Measurements from ENCODE around the gene CERK.

CERK gene

DNA sequence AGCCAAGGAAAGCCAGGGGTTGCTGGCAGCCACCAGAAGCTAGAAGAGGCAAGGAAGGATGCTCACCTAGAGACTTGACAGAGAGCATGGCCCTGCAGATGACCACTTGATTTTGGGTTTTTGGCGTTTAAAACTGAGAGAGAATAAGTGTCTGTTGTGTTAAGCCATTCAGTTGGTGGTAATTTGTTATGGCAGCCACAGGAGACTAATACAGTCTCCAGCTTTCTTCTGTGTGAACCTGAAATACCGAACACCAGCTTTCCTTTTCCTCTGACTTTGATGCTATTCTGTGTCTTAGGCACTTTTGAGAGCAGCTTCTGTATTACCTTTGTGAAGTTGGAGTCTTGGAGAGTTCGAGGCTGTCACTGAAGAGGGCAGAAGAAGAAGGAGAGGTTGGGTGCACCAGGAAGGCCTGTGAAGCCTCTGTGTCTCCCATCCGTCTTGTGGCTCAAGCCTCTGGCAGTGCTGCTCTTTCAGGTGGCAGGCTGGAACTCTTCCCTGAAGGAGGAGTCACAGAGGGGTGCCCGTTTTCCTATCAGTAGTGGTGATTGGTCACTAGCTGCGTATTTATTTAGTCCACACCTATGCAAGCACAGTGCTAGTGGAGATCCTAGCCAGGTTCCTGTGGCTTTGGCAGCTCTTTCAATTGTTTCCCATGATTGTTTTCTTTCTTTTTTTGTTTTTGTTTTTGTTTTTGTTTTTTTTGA, 26.9 kb upstream of the CERK start:
- no peak for DNase-seq (ENCODE audit: low spot score)

DNA sequence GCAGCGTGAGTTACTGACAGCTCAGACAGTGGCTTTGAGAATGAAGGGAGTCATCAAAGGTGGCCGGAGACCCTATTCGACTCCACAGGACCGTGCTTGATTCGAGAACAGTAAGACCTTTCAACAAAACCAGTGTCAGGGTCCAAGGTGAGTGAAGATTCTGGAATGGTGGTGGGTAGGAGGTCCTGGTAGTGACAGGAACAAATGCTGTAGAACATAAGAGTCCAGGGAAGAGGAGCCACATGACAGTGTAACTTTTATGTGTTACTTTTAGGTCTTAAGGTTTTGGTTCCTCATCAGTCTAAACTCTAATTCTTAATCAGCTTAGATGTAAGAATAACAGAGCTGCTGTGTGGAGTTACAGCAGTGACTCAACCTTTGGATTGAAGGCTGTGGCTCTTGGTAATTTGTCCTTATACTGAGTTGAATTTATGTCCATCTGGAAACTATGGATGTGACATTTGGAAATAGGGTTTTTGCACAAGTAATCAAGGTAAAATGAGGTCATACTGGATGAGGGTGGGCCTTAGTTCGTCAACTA, 26.2 kb upstream of the CERK start:
- DNase-seq (ENCODE audit: low spot score) = no peak

DNA sequence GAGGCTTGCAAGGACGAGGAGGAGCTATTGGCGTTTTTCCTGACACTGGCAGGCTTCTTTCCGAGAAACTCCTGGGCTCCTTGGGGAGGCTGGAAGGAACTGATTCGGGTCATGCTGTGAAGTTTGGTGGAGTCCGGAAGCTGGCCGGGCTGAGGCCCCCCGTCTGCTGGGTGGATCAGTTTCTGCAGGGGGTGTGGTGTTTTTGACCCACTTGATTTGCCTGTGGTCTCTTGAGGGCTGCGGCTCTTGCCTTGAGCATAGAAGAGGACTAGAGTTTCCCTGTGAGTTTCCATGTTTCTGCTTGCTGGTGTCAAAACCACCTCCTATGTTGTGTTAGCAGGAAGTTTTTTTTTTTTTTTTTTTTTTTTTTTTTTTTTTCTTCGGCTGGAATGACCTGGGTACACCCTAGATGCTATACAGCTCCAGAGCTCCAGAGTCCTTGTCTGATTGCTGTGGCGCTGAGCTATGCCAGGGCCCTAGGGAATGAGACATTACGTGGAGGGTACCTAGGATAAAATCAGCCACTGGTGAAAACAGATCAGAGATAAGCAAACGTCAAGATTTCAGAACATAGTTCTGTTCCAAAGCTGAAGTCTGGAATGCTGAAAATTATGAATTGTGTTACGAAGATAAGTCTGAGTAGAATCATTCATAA, 25.1 kb upstream of the CERK start:
- DNase-seq (ENCODE audit: low spot score) = peak; percentile 39

DNA sequence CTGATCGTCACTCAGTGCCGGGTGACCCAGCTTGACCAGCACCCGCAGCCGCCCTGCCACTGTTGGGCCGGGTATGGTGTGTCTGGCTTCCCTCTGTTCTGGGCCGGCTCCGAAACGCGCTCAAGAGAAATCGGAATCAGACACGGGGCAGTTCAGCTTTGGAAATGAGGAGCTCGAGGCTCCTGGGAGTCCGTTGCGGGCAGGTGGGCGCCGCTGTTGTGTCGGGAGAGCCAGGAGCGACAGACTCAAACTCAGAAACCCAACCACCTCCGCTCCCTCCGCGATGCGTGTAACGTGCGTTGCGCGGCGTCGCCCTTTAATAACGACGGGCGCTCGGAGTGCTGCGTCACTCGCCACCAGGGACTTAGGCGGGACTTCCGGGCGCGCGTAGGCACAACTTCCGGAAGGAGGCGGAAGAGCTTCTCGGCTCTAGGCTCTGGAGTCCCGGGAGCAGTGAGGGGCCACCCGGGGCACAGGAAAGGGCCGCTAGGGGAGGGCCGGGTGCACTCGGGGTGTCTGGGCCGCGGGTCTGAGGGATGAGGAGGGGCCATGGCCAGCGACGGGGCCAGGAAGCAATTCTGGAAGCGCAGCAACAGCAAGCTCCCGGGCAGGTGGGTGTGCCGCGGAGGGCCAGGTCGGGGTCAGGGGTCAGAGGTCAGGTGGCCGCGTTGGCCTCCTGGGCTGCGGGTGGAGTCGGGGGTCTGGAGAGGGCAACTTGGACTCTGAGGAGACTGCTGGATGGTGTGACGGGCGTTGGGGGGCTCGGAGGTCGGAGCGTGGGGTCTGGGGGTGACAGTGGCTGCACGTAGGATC, 24.4 kb upstream of the CERK start, which contains the start of gene TBC1D22A:
TBC1D22A (plus strand) TSS at position 413 of the 813 bp plus-strand sequence; CDS start at position 550, 137 bp downstream.
- peak; percentile 96 for DNase-seq (ENCODE audit: low spot score)

DNA sequence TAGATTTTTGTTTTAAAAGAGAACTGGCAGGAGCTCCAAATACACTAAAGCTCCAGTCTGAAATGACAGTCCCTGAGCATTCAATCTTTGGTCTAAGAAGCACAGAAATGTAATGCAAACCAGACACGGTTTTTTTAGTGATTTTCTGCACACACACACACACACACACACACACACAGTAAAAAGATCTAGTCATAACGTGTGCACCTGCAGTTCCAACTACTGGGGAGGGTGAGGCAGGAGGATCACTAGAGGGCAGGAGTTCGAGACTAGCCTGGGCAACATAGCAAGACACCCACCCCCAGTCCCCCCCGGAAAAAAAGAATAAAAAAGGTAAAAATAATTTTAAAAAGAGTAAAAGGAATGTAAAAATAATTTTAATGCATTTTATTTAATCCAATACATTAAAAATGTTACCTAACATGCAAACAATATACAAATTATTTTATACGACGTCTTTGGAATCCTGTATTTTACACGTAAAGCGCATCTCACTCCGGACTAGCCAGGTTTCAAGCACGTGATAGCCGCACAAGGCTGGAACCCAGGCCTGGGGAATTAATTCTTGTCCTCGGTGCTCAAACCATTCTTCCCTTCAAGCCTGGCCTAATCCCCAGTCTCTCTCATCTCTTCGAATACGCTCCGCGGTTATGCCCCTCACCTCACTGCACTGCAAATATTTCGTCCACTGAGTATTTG, 23.6 kb upstream of the CERK start:
- DNase-seq (ENCODE audit: low spot score) = no peak

DNA sequence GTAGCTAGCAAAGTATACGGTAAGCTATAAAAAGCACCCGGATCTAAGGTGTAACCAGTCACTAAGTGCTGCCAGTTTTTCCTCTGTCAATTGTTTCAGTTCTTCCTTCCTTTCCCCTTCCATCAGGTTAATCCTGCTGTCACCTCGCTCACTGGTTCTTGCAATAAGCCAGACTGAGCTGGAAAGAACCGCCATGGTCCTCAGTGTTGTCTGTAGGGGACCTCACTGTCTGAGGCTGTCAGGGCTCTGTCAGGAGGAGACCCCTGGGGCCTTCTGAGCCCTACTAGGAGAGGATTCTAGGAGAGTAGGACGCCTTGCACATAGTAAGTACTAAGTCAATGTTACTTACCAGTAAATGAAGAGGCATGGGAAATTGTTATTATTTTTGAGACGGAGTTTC, 23.0 kb upstream of the CERK start:
- no peak for DNase-seq (ENCODE audit: low spot score)

DNA sequence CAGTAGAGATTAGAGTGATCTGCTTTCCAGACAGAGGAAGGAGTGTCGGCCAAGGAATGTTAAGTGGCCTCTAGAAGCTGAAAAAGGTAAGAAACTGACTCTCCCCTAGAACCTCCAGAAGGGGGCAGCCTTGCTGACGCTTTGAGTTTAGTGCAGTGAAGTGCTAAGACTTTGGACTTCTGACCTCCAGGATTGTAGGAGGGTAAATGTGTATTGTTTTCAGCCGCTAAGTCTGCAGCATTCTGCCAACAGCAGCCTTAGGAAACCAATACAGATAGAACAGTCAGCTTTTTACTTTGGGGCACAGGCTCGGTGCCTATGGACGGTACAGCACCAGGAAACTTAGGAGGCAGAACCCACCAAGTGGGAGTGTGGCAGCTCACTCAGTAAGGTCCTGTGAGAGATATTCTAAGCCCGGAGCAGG, 20.8 kb upstream of the CERK start:
- DNase-seq (ENCODE audit: low spot score) = peak; percentile 58

DNA sequence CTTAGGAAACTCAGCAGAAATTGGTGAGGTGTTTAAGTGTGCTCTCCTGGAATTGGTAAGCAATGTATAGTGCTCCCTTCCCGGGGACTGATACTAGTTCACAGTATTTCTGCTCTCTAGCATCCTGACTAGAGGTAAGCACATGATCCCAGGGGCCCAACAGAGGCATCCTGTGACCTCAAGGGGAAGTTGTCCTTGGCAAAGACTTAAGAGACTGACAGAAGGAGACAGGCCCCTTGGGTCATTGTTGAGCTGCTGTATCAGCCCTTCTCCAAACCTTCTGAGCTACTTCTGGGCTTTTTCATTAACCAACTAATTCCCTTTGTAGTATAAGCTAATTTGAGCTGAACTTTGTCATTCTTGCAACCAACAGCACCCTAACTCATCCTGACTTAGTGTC, 20.1 kb upstream of the CERK start:
- no peak for DNase-seq (ENCODE audit: low spot score)

DNA sequence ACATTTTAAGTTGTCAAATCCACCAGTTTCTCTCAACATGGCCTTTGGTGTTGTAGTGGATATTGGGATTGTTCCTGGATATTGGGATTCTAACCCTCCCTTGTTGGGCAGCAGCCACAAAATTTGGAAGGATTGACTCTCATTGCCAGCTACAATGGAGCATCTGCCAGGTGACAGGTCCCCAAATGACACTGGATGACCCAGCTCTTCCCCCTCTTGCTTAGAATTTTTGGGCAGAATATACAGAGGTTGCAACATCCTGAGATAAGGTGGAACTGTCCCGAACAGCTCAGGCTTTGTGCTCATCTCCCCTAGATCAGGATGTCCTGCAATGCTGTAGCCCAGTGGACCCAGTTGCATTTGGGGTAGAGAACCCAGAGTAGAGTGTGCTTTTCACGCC, 19.1 kb upstream of the CERK start:
- DNase-seq (ENCODE audit: low spot score) = no peak

DNA sequence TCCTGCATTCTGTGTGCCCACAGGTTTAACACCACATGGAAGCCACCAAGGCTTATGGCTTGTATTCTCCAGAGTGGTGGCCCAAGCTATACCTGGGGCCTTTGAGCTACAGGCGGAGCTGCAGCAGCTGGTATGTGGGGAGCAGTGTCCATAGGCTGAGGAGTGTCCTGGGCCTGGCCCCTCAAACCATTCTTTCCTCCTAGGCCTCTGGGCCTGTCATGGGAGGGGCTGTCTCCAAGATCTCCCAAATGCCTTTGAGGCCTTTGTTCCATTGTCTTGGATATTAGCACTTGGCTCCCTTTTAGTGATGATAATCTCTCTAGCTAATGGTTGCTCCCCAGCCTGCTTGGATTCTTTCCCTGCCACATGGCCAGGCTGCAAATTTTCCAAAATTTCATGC, 18.0 kb upstream of the CERK start:
- DNase-seq (ENCODE audit: low spot score) = no peak

DNA sequence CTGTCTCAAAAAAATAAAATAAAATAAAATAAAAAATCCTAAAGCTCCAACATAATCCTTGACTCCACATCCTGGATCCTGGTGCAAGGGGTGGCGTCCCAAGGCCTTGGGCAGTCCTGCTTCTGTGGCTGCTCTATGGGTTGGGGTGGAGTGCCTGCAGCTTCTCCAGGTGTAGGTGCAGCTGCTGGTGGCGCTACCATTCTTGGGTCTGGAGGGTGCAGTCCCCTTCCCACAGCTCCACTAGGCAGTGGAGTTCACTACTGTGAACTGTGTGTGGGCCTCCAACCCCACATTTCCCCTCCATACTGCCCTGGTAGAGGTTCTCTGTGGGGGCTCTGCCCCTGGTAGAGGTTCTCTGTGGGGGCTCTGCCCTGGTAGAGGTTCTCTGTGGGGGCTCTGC, 17.5 kb upstream of the CERK start:
- no peak for DNase-seq (ENCODE audit: low spot score)

DNA sequence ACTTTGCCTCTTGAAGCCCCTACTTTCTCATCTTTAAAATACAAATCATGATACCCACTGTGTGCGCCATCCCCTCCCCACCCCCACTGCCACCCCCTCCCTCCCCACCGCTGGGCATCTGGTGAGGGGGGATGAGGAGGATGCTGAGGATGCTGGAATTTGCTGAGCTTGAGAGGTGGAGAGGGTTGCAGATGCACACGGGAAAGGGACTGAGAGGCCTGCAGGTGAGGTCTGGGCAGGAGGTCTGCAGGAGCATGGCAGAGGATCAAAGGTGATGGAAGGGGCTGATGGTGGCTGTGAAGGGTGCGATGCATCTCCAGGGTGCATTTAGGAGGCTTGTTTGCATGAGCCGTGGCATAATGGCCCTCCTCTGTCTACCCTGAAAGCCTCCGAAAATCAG, 16.8 kb upstream of the CERK start:
- no peak for DNase-seq (ENCODE audit: low spot score)

DNA sequence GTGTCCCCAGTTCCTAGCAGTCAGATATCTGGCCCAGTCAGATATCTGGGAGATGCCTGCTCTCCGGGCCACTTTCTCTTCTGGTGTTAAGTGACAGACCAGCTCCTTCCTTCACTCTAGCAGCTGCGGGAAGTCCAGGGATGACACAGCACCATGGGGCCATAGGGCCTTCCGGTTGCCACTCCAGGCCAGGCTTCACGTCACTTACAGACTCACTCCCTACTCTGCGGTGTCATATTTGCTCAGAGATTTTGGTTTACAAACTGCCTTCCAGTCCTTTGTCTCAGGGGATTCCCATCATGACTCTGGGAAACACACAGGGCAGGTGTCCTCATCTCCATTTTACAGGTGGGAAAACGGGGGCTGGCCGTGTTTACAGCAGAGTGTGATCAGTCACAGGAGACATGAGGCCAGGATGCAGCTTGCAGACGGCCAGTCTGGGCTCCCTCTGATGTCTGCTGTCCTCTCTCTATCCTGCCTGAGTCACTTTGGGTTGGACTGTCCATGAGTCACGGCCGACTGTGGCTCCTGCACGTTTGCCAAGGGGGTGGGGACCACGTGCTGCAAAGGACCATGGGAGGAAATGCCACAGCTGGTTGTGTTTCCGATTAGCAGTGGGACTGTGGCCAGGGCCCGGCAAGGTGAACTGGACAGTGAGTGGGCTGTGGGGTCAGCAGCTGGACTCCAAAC, 16.2 kb upstream of the CERK start:
- DNase-seq (ENCODE audit: low spot score) = peak; percentile 98

DNA sequence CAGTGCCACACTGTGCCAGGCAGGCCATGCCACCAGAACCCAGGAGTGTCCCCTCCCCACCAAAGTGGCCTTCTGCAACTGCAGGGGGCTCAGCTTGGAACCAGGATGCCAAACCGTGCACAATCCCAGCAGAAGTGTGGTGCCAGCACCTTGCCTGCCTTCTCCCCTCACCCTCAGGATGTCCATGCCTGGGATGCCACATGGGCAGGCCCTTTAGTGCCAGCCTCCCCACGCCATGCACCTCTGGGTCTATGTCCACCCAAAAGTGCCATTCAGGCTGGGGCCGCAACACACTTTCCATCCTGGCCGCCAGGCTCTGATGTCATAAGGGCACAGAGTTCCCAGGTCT, 15.7 kb upstream of the CERK start:
- no peak for DNase-seq (ENCODE audit: low spot score)

DNA sequence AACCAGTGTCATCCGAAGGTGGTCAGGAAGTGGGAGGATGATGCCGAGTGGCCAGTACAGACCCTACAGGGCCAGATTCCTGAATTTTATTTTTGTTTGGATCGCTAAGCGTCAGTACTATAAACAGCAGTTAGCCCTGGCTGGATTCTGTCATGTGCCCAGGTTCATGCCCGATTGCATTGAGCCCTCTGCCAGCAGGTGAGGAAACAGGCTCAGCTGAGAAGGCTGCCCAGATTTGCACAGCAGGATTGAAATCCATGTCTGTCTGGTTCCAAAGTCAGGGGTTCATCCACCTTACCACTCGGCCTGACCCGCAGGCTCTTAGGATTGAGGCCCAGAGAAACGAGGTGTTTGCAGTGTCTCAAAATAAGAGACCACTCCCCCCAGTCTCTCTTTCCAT, 15.3 kb upstream of the CERK start:
- no peak for DNase-seq (ENCODE audit: low spot score)

DNA sequence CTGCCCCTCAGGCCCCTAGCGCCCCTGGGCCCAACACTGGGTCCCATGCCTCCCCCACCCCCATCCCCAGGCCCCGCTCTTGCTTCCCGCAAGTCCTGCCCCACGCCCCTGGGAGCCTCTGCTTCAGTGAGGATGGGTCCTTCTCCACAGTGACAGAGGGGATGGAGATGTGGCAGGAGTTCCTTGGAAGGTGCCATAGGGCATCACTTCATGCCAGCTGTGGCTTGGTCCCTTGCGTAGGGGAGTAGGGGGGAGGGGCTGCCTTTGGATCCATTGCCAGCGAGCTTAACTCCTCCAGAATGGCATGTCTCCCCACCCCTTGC, 14.9 kb upstream of the CERK start:
- DNase-seq (ENCODE audit: low spot score) = no peak

DNA sequence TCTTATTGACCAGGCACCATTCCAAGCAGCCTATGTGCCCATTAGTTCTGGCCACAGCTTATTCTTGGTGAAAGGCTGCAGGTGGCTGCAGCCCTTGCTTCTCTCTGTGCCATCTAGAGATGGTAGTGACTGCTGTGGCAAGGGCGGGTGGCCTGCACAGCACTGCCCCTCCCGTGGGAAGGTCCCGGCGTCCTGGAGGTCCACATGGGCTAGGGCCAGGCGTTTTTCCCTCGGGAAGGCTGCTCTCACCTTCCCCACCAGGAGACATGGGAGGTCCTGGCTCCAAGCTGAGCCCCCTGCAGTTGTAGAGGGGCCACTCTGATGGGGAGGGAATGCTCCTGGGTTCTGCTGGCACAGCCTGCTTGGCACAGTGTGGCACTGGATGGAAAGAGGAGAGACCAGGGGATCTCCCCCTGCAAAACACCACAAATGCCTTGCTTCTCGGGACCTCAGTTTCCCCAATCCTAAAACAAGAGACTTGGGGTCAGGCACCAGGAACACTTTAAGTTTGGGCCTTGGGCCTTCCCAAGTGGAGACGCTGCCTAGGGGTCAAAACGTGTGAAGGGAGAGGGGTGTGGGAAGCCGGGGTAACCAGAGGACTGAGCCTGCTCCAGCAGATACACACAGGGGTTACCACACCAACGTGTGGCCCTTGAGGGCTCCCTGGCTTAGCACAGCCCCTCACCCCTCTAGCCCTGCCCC, 14.4 kb upstream of the CERK start:
- DNase-seq (ENCODE audit: low spot score) = no peak

DNA sequence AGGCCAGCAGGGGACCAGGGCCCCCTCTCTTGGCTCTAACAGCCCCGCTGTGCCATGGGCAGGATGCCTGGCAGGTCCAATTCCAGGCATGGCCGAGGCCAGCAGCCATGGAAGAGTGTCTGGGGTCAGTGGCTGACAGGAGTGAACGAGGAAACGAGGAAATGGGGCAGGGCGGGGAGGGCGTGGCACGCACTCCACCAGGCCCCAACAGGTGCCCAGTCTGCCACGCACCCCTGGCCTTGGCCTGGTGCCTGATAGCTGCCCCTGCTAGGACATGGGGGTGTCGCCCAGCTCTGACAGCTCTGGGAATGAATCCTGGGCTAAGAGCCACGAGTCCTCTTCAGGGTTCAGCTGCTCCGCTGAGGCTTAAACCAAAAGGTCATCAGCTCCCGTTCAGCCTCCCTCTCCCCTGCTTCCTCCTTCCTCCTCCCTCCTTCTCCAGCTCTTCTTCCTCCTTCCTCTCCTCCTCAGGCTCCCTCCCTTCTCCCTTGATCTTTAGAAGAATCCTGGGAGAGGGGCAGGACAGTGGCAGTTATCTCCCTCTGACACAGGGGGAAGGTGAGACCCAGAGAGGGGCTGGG, 12.9 kb upstream of the CERK start:
- no peak for DNase-seq (ENCODE audit: low spot score)

DNA sequence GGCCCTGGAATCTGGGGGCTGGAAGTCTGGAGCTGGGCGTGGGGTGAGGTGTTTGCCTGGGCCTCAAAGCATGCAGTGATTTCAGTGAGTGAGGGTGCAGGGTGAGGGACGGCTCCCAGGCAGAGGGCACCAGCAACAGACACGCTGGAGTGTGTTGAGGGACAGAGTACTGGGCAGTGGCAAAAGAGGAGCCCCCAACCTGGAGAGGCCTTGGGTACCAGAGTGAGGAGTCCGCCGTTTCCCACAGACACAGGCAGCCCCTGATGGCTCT, 12.4 kb upstream of the CERK start:
- DNase-seq (ENCODE audit: low spot score) = no peak

DNA sequence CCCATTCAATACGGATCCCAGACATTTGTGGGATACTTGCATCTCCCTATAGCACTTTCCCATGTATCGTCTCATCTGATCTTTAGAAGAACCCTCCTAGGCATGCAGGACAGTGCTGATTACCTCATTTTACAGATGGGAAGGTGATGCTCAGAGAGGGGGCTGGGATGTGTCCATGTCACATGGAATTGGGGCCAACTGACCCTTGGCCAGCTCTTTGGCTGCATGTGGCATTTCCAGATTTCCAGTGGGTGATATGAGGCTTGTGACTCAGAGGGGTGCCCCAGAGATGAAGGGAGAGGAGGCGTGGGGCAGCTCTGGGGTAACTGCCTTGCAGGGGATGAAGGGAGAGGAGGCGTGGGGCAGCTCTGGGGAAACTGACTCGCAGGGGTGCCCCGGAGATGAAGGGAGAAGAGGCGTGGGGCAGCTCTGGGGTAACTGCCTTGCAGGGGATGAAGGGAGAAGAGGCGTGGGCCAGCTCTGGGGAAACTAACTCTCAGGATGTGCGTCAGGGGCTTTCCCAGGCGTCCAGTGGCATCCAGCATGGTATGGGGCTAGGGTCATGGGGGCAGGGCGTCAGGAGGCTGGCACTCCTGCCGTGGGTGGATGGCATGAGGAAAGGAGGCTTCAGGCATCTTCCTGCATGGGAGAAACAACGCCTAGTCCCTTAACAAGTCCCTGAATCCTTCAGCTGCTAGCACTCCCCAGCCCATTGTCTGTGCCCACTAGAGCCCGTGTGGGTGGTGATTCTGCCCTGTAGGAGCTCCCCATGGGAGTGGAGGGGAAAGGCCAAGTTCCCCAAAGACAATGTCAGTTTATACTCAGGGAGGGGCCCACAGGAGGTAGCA, 11.9 kb upstream of the CERK start:
- no peak for DNase-seq (ENCODE audit: low spot score)

Measured in hepatic stellate cell (primary cell).